Endothelial cell of umbilical vein (primary cell): Measurements from ENCODE around the gene SMARCD3.

ENCODE experiments used
- EZH2 ChIP-seq: IDR thresholded peaks from 2 replicates; pipeline ENCODE4 v1.6.1; 2012; ENCODE audit warnings: borderline replicate concordance, low read depth, mild to moderate bottlenecking, moderate library complexity, low read length, inconsistent platforms; ENCODE audit not compliant: severe bottlenecking
- POLR2A ChIP-seq: IDR thresholded peaks from 2 replicates; pipeline ENCODE4 v1.6.1; 2012; ENCODE audit warnings: low read depth, mild to moderate bottlenecking, control low read depth, low read length
- TF ChIP-seq, protein P1 (sequence below), 2 donors: IDR thresholded peaks; 1 replicate in 1 of 2; 2 replicates in 1 of 2; pipeline ENCODE4 v1.5.1; 2011; ENCODE audit warnings: low read length in 2 of 2, mild to moderate bottlenecking in 2 of 2, moderate library complexity in 2 of 2, control low read depth in 1 of 2, inconsistent platforms in 1 of 2, low read depth in 1 of 2; ENCODE audit not compliant: insufficient read depth in 1 of 2; ENCODE audit errors: extremely low read depth in 1 of 2

DNA sequence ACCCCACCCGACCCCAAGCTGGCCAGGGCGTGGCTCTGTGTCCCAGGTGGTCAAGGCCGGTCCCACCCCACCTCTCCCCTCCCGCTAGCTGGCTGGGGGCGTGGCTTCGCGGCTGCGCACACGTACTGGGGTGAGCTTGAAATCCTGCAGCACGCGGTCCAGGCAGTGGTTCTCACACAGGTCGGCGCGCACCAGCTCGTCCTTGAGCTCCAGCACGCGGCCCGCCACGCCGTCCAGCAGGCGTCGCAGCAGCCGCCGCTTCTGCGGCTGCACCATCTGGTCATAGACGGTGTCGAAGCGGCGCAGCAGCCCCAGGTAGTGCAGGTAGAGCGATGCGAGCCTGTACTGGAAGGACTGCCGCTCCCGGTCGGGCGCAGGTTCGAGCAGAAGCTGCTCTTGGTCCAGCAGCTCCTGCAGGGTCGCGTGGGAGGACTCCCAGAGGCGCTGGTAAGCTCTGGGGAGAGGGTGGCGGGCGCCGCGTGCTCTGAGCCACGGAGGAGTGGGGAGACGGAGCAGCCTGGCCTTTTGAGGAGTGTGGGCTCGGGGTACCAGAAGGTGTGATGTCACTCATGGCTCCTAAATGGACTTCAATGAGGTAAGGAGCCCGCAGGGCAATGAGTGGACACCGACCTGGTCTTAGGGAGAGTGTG, 44.0 kb downstream of the SMARCD3 start:
- TF ChIP-seq POLR2A (no peak), EZH2 (no peak)
- TF ChIP-seq, protein P1, sequence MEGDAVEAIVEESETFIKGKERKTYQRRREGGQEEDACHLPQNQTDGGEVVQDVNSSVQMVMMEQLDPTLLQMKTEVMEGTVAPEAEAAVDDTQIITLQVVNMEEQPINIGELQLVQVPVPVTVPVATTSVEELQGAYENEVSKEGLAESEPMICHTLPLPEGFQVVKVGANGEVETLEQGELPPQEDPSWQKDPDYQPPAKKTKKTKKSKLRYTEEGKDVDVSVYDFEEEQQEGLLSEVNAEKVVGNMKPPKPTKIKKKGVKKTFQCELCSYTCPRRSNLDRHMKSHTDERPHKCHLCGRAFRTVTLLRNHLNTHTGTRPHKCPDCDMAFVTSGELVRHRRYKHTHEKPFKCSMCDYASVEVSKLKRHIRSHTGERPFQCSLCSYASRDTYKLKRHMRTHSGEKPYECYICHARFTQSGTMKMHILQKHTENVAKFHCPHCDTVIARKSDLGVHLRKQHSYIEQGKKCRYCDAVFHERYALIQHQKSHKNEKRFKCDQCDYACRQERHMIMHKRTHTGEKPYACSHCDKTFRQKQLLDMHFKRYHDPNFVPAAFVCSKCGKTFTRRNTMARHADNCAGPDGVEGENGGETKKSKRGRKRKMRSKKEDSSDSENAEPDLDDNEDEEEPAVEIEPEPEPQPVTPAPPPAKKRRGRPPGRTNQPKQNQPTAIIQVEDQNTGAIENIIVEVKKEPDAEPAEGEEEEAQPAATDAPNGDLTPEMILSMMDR (IDR thresholded peaks at IDR 0.05; ENCODE audit: extremely low read depth in 1 of 2, insufficient read depth in 1 of 2, low read depth in 1 of 2, low read length in 2 of 2) = no peak
